Caco-2 (cell line): ENCODE measurements around the gene MX2. TPM values are rescaled to one million over a fixed set of nuclear protein-coding genes. Genes with fewer than 3 reads are reported as not detected.
A peak's percentile ranks its signal among the peaks of the same experiment; 100 is the strongest.

Experiments used
- BruUV-seq: library from RNA; stranded (reverse); fragments of 400-500 nt; replicated peaks from 2 replicates; lab custom pipeline; 2021; lab: Mats Ljungman, UMichigan
- CTCF ChIA-PET: fragments of 300-600 bp; sonication (Branson Sonifier 250); formaldehyde crosslinking; loops from one replicate; lab custom pipeline; 2022; ENCODE audit warnings: antibody characterized with exemption; lab: Charles Lee
- POLR2A ChIA-PET: fragments of 300-600 bp; sonication (Branson Sonifier 250); formaldehyde crosslinking; loops from one replicate; lab custom pipeline; 2022; ENCODE audit warnings: antibody characterized with exemption; lab: Charles Lee
- DNase-seq, 2 experiments: peaks; one replicate each; pipeline versions ENCODE4 v3.0.0 to v3.0.0-alpha.2; 2020 to 2022
- H3K27me3 ChIP-seq: replicated peaks from 2 replicates; pipeline ENCODE4 v1.6.0; 2011; ENCODE audit warnings: low read length; ENCODE audit not compliant: control insufficient read depth, insufficient read depth
- H3K36me3 ChIP-seq: 2 replicates; pipeline ENCODE4 v1.5.1; 2011; ENCODE audit warnings: low read length; ENCODE audit not compliant: control insufficient read depth, insufficient read depth
- H3K4me1 ChIP-seq: fragments of 250-450 bp; sonication (Bioruptor Pico); 2 replicates; pipeline ENCODE4 v1.5.1; 2020; ENCODE audit warnings: mild to moderate bottlenecking
- H3K4me3 ChIP-seq: 2 replicates; pipeline ENCODE4 v1.5.1; 2011; ENCODE audit warnings: low read depth, mild to moderate bottlenecking, control low read depth, low read length
- H3K9me3 ChIP-seq: fragments of 250-450 bp; sonication (Bioruptor Pico); 2 replicates; pipeline ENCODE4 v1.5.1; 2020; ENCODE audit warnings: mild to moderate bottlenecking, moderate library complexity
- H3K27ac Mint-ChIP-seq: one replicate; pipeline ENCODE4 v1.8.0; 2022; ENCODE audit warnings: mixed read lengths; ENCODE audit not compliant: unreplicated experiment
- H3K27me3 Mint-ChIP-seq: one replicate; pipeline ENCODE4 v1.8.0; 2022; ENCODE audit warnings: mixed read lengths; ENCODE audit not compliant: insufficient read depth, unreplicated experiment
- H3K36me3 Mint-ChIP-seq: one replicate; pipeline ENCODE4 v1.8.0; 2022; ENCODE audit warnings: mild to moderate bottlenecking, mixed read lengths; ENCODE audit not compliant: insufficient read depth, unreplicated experiment
- H3K4me1 Mint-ChIP-seq: one replicate; pipeline ENCODE4 v1.8.0; 2022; ENCODE audit warnings: low read depth, mixed read lengths; ENCODE audit not compliant: unreplicated experiment
- H3K4me3 Mint-ChIP-seq: one replicate; pipeline ENCODE4 v1.8.0; 2022; ENCODE audit warnings: mild to moderate bottlenecking, moderate library complexity, mixed read lengths; ENCODE audit not compliant: unreplicated experiment
- H3K9me3 Mint-ChIP-seq: one replicate; pipeline ENCODE4 v1.8.0; 2022; ENCODE audit warnings: mixed read lengths; ENCODE audit not compliant: unreplicated experiment
- CTCF ChIP-seq, 2 experiments: fragments of 200-600 bp in 1 of 2; IDR thresholded peaks; 1 replicate in 1 of 2; 2 replicates in 1 of 2; pipeline versions ENCODE4 v1.5.1 to v1.8.0; 2011 to 2022; ENCODE audit warnings: antibody characterized with exemption in 1 of 2, control low read depth in 1 of 2, inconsistent platforms in 1 of 2, low read depth in 1 of 2, low read length in 1 of 2, mild to moderate bottlenecking in 1 of 2, moderate library complexity in 1 of 2; ENCODE audit not compliant: insufficient read depth in 1 of 2, severe bottlenecking in 1 of 2, unreplicated experiment in 1 of 2
- intact Hi-C: fragments of 100-400 bp; cut with micrococcal nuclease; formaldehyde crosslinking; loops from one replicate; pipeline ENCODE4 v1.10.0; 2022; ENCODE audit not compliant: unreplicated experiment
- total RNA-seq: library from RNA; stranded (reverse); gene quantifications from 2 replicates; pipeline ENCODE4 v1.2.3, GENCODE V29; 2022

MX2 gene
- total RNA-seq, 1 experiment from 2014 or later, result 0.84 TPM

GRCh38 chr21:41370840-41371684, 9.2 kb downstream of the MX2 start:
- Mint-ChIP-seq H3K9me3 (peaks cover 9% of the 10 kb centered on the region), H3K27me3 (no peaks in the 10 kb centered on the region), H3K4me3 (no peak overlapping the region), H3K36me3 (peaks cover 6% of the 10 kb centered on the region), H3K4me1 (peaks cover 21% of the 10 kb centered on the region), H3K27ac (peak overlapping the region; percentile 2)
- BruUV-seq, result no TSS peak
- TF ChIP-seq CTCF (IDR thresholded peaks at IDR 0.05; ENCODE audit: insufficient read depth in 1 of 2, low read depth in 1 of 2, low read length in 1 of 2, severe bottlenecking in 1 of 2, unreplicated experiment in 1 of 2), result no peak
- Histone ChIP-seq H3K36me3 (no peaks in the 10 kb centered on the region), H3K4me3 (no peak overlapping the region), H3K4me1 (peaks cover 28% of the 10 kb centered on the region), H3K27me3 (no peaks in the 10 kb centered on the region), H3K9me3 (no peaks in the 10 kb centered on the region)
- no peak for DNase-seq
- intact Hi-C loops, result no loop called here
- POLR2A ChIA-PET, result no interaction called here
- CTCF ChIA-PET, result no interaction called here

- Histone ChIP-seq H3K4me3 (no peak overlapping the region), H3K36me3 (no peaks in the 10 kb centered on the region), H3K4me1 (peaks cover 22% of the 10 kb centered on the region), H3K27me3 (no peaks in the 10 kb centered on the region), H3K9me3 (no peaks in the 10 kb centered on the region)
- no peak for DNase-seq
- Mint-ChIP-seq H3K9me3 (peaks cover 9% of the 10 kb centered on the region), H3K27ac (no peak overlapping the region), H3K4me3 (no peak overlapping the region), H3K27me3 (no peaks in the 10 kb centered on the region), H3K36me3 (peaks cover 2% of the 10 kb centered on the region), H3K4me1 (peaks cover 16% of the 10 kb centered on the region)
- no TSS peak for BruUV-seq
- intact Hi-C loops, result no loop called here
- ChIA-PET POLR2A (no interaction called here), CTCF (no interaction called here)
- no peak for TF ChIP-seq CTCF (IDR thresholded peaks at IDR 0.05; ENCODE audit: insufficient read depth in 1 of 2, low read depth in 1 of 2, low read length in 1 of 2, severe bottlenecking in 1 of 2, unreplicated experiment in 1 of 2)
Measured at GRCh38 chr21:41371685-41372030, 9.8 kb downstream of the MX2 start.

GRCh38 chr21:41373253-41373652, 11.4 kb downstream of the MX2 start:
- peaks cover 9% of the 10 kb centered on the region for H3K9me3 Mint-ChIP-seq
- Histone ChIP-seq H3K27me3 (no peaks in the 10 kb centered on the region), H3K36me3 (no peaks in the 10 kb centered on the region), H3K4me1 (peaks cover 6% of the 10 kb centered on the region; the same call in 1 of the 2 replicates), H3K4me3 (no peak overlapping the region), H3K9me3 (no peaks in the 10 kb centered on the region)
- DNase-seq, result no peak
- no peaks in the 10 kb centered on the region for H3K27me3 Mint-ChIP-seq
- ChIA-PET POLR2A (no interaction called here), CTCF (no interaction called here)
- H3K36me3 Mint-ChIP-seq, result no peaks in the 10 kb centered on the region
- intact Hi-C loops, result no loop called here
- no peak overlapping the region for H3K27ac Mint-ChIP-seq
- no TSS peak for BruUV-seq
- H3K4me1 Mint-ChIP-seq, result peaks cover 4% of the 10 kb centered on the region
- no peak for TF ChIP-seq CTCF (IDR thresholded peaks at IDR 0.05; ENCODE audit: insufficient read depth in 1 of 2, low read depth in 1 of 2, low read length in 1 of 2, severe bottlenecking in 1 of 2, unreplicated experiment in 1 of 2)
- no peak overlapping the region for H3K4me3 Mint-ChIP-seq
